GM12892 (cell line): ENCODE measurements around the gene MAP4.

ENCODE experiments used
- POLR2A ChIP-seq: IDR thresholded peaks from 2 replicates; pipeline ENCODE4 v1.6.1; 2011; ENCODE audit warnings: low read depth, low read length, control low read depth
- POLR2AphosphoS5 ChIP-seq: IDR thresholded peaks from 2 replicates; pipeline ENCODE4 v1.6.1; 2011; ENCODE audit warnings: low read depth, low read length, control low read depth
- TAF1 ChIP-seq: IDR thresholded peaks from 2 replicates; pipeline ENCODE4 v1.6.1; 2011; ENCODE audit warnings: low read depth, mild to moderate bottlenecking, control low read depth, low read length, borderline replicate concordance

GRCh38 chr3:48022178-48022577 is 6.0 kb upstream of the MAP4 start:
- no peak for TF ChIP-seq POLR2A
- no peak for TF ChIP-seq TAF1
- TF ChIP-seq POLR2AphosphoS5, result no peak
